ENCODE measurements around the gene CACNA1F. TPM values are rescaled to one million over a fixed set of nuclear protein-coding genes. Genes with fewer than 3 reads are reported as not detected.

The CACNA1F gene
- total and polyA plus RNA-seq, 9 of the 15 experiments (the other 6 are each of a cell fraction or from before 2014, with no cell fraction given), result under 0.01 to 0.41 (median 0.03) TPM; not detected in 3

DNA sequence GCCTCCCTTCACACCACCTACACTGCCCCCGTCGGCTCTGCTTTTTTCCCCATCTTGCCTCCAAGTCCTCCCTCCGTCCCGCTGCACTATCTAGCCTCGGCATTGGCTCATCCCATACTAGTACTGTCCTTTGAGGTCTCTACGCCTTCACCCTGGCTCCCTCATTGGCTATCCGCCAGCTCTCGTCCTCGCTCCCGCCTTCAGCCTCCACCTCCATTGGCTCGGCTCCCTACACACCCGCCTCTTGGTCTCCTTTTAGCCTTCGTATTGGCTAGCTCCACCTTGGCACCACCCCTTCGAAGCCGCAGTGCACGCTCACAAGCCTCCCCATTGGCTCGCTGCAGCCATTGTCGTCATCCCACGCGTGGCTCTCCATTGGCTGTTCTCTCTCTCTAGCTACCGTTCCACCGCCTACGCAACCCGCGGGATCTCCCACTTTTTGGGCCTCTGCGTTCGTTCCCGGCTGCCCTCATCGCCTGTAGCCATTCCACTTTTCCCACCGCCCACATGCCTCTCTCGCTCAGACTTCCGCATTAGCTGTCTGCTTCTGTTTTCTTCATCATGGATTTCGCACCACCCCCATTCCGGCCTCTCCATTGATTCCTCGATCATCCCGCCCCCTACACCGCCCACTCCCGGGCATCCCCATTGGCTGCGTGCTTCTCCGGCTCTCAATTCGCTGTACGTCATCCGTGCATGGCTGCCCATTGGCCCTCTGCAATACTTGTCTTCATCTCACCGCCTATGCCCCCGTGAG, 36.0 kb upstream of the CACNA1F start (continued):
- TF ChIP-seq SRSF3 (IDR thresholded peaks at IDR 0.05; ENCODE audit: insufficient read depth, low read length) (no peak), SMARCB1 (IDR thresholded peaks at IDR 0.05; ENCODE audit: insufficient read length, low read depth) (no peak), CAMTA2 (CRISPR knock-in tag; conservative IDR thresholded peaks at IDR 0.05) (no peak), MAFF (IDR thresholded peaks at IDR 0.05; ENCODE audit: low read length) (no peak), HCFC1 (IDR thresholded peaks at IDR 0.05; ENCODE audit: low read depth, low read length) (no peak), NFXL1 (CRISPR knock-in tag; IDR thresholded peaks at IDR 0.05) (no peak), NR4A1 (CRISPR knock-in tag; IDR thresholded peaks at IDR 0.05) (no peak), NR4A1 (tag; IDR thresholded peaks at IDR 0.05) (no peak), POLR3A (IDR thresholded peaks at IDR 0.05; ENCODE audit: borderline replicate concordance, extremely low read depth, insufficient read depth, insufficient read length) (no peak), NFYB (IDR thresholded peaks at IDR 0.05; ENCODE audit: extremely low read depth, insufficient read length) (peak; percentile 68)
- TF ChIP-seq, protein P1, sequence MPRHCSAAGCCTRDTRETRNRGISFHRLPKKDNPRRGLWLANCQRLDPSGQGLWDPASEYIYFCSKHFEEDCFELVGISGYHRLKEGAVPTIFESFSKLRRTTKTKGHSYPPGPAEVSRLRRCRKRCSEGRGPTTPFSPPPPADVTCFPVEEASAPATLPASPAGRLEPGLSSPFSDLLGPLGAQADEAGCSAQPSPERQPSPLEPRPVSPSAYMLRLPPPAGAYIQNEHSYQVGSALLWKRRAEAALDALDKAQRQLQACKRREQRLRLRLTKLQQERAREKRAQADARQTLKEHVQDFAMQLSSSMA (CRISPR knock-in tag; IDR thresholded peaks at IDR 0.05), result no peak
- TF ChIP-seq, protein P2, sequence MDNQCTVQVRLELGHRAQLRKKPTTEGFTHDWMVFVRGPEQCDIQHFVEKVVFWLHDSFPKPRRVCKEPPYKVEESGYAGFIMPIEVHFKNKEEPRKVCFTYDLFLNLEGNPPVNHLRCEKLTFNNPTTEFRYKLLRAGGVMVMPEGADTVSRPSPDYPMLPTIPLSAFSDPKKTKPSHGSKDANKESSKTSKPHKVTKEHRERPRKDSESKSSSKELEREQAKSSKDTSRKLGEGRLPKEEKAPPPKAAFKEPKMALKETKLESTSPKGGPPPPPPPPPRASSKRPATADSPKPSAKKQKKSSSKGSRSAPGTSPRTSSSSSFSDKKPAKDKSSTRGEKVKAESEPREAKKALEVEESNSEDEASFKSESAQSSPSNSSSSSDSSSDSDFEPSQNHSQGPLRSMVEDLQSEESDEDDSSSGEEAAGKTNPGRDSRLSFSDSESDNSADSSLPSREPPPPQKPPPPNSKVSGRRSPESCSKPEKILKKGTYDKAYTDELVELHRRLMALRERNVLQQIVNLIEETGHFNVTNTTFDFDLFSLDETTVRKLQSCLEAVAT (IDR thresholded peaks at IDR 0.05), result peak in 1 of 2 experiments; percentile 89; a peak in 3 of 4 replicates
- TF ChIP-seq, protein P3, sequence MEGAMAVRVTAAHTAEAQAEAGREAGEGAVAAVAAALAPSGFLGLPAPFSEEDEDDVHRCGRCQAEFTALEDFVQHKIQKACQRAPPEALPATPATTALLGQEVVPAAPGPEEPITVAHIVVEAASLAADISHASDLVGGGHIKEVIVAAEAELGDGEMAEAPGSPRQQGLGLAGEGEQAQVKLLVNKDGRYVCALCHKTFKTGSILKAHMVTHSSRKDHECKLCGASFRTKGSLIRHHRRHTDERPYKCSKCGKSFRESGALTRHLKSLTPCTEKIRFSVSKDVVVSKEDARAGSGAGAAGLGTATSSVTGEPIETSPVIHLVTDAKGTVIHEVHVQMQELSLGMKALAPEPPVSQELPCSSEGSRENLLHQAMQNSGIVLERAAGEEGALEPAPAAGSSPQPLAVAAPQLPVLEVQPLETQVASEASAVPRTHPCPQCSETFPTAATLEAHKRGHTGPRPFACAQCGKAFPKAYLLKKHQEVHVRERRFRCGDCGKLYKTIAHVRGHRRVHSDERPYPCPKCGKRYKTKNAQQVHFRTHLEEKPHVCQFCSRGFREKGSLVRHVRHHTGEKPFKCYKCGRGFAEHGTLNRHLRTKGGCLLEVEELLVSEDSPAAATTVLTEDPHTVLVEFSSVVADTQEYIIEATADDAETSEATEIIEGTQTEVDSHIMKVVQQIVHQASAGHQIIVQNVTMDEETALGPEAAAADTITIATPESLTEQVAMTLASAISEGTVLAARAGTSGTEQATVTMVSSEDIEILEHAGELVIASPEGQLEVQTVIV (CRISPR knock-in tag; IDR thresholded peaks at IDR 0.05; ENCODE audit: borderline replicate concordance), result no peak
- TF ChIP-seq, protein P4, sequence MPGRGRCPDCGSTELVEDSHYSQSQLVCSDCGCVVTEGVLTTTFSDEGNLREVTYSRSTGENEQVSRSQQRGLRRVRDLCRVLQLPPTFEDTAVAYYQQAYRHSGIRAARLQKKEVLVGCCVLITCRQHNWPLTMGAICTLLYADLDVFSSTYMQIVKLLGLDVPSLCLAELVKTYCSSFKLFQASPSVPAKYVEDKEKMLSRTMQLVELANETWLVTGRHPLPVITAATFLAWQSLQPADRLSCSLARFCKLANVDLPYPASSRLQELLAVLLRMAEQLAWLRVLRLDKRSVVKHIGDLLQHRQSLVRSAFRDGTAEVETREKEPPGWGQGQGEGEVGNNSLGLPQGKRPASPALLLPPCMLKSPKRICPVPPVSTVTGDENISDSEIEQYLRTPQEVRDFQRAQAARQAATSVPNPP (IDR thresholded peaks at IDR 0.05; ENCODE audit: borderline replicate concordance, insufficient read depth, insufficient read length), result no peak
- TF ChIP-seq, protein P5, sequence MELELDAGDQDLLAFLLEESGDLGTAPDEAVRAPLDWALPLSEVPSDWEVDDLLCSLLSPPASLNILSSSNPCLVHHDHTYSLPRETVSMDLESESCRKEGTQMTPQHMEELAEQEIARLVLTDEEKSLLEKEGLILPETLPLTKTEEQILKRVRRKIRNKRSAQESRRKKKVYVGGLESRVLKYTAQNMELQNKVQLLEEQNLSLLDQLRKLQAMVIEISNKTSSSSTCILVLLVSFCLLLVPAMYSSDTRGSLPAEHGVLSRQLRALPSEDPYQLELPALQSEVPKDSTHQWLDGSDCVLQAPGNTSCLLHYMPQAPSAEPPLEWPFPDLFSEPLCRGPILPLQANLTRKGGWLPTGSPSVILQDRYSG (tag; conservative IDR thresholded peaks at IDR 0.05; ENCODE audit: low read depth), result no peak
- TF ChIP-seq, protein P6, sequence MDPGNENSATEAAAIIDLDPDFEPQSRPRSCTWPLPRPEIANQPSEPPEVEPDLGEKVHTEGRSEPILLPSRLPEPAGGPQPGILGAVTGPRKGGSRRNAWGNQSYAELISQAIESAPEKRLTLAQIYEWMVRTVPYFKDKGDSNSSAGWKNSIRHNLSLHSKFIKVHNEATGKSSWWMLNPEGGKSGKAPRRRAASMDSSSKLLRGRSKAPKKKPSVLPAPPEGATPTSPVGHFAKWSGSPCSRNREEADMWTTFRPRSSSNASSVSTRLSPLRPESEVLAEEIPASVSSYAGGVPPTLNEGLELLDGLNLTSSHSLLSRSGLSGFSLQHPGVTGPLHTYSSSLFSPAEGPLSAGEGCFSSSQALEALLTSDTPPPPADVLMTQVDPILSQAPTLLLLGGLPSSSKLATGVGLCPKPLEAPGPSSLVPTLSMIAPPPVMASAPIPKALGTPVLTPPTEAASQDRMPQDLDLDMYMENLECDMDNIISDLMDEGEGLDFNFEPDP (CRISPR knock-in tag; IDR thresholded peaks at IDR 0.05), result no peak
- TF ChIP-seq, protein P7, sequence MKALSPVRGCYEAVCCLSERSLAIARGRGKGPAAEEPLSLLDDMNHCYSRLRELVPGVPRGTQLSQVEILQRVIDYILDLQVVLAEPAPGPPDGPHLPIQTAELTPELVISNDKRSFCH (CRISPR knock-in tag; IDR thresholded peaks at IDR 0.05), result no peak
- TF ChIP-seq, protein P7 (tag; IDR thresholded peaks at IDR 0.05), result no peak
